H1 (cell line): ENCODE data around the gene TNFRSF1A.

Experiments
- ATF3 ChIP-seq: IDR thresholded peaks from 2 replicates; pipeline ENCODE4 v1.6.1; 2011; ENCODE audit warnings: low read depth, mild to moderate bottlenecking, low read length; ENCODE audit not compliant: insufficient read depth
- CEBPB ChIP-seq: IDR thresholded peaks from 2 replicates; pipeline ENCODE4 v1.6.1; 2012; ENCODE audit warnings: low read depth, low read length
- CHD1 ChIP-seq: IDR thresholded peaks from 2 replicates; pipeline ENCODE4 v1.6.1; 2012; ENCODE audit warnings: low read depth, low read length, improper control_type of control experiment
- CTCF ChIP-seq, 3 experiments: IDR thresholded peaks; 1 replicate in 2 of 3; 2 replicates in 1 of 3; pipeline versions ENCODE4 v1.5.1 to v1.6.1; 2011; ENCODE audit warnings: low read length in 3 of 3, mild to moderate bottlenecking in 3 of 3, inconsistent platforms in 2 of 3, low read depth in 1 of 3, moderate library complexity in 1 of 3; ENCODE audit not compliant: insufficient read depth in 1 of 3; ENCODE audit errors: control extremely low read depth in 1 of 3
- EZH2 ChIP-seq: fragments of 200-600 bp; sonication (generic); IDR thresholded peaks from 2 replicates; pipeline ENCODE4 v1.7.1; 2012; ENCODE audit warnings: low read depth, mild to moderate bottlenecking, moderate library complexity, low read length, inconsistent platforms; ENCODE audit not compliant: severe bottlenecking
- HDAC2 ChIP-seq, 2 experiments: fragments of 300-600 bp in 1 of 2; sonication (generic) in 1 of 2; IDR thresholded peaks; 2 replicates each; pipeline ENCODE4 v1.6.1; 2011 to 2012; ENCODE audit warnings: low read depth in 2 of 2, low read length in 2 of 2, mild to moderate bottlenecking in 2 of 2, moderate library complexity in 2 of 2, borderline replicate concordance in 1 of 2, inconsistent platforms in 1 of 2
- KDM1A ChIP-seq: fragments of 200-600, 300-600 bp; sonication (generic); IDR thresholded peaks from 2 replicates; pipeline ENCODE4 v1.7.1; 2016; ENCODE audit warnings: mild to moderate bottlenecking, low read length, borderline replicate concordance
- NRF1 ChIP-seq: IDR thresholded peaks from 2 replicates; pipeline ENCODE4 v1.6.1; 2011; ENCODE audit warnings: mild to moderate bottlenecking, low read depth, low read length, improper control_type of control experiment
- PHF8 ChIP-seq: fragments of 200-600 bp; sonication (generic); conservative IDR thresholded peaks from 2 replicates; pipeline ENCODE4 v1.7.1; 2012; ENCODE audit warnings: low read depth, mild to moderate bottlenecking, inconsistent platforms, low read length, moderate library complexity
- POLR2AphosphoS5 ChIP-seq: IDR thresholded peaks from 2 replicates; pipeline ENCODE4 v1.6.1; 2011; ENCODE audit warnings: low read depth, low read length
- RAD21 ChIP-seq, 2 experiments: IDR thresholded peaks in 1 of 2; conservative IDR thresholded peaks in 1 of 2; 2 replicates each; pipeline ENCODE4 v1.6.1; 2011; ENCODE audit warnings: low read depth in 2 of 2, low read length in 2 of 2, improper control_type of control experiment in 1 of 2, inconsistent platforms in 1 of 2, mild to moderate bottlenecking in 1 of 2, moderate library complexity in 1 of 2
- TAF1 ChIP-seq: IDR thresholded peaks from 2 replicates; pipeline ENCODE4 v1.6.1; 2011; ENCODE audit warnings: mild to moderate bottlenecking, low read depth, low read length
- TAF7 ChIP-seq: optimal IDR thresholded peaks from 2 replicates; pipeline ENCODE3; 2011; ENCODE audit warnings: low read depth, mild to moderate bottlenecking, inconsistent platforms, low read length, moderate library complexity, borderline replicate concordance
- YY1 ChIP-seq: IDR thresholded peaks from 2 replicates; pipeline ENCODE4 v1.6.1; 2011; ENCODE audit warnings: low read depth, mild to moderate bottlenecking, low read length

- TF ChIP-seq CTCF (IDR thresholded peaks at IDR 0.05; ENCODE audit: control extremely low read depth in 1 of 3, insufficient read depth in 1 of 3, low read depth in 1 of 3, low read length in 3 of 3), result 0 out of 4 replicates have a peak, but pooled peaks of 1 of the 3 experiments have one; percentile 3
- TF ChIP-seq NRF1, result no peak
- no peak for TF ChIP-seq CEBPB
- TF ChIP-seq POLR2AphosphoS5, result no peak
- TF ChIP-seq CHD1, result no peak
- no peak for TF ChIP-seq EZH2
- no peak for TF ChIP-seq YY1
- TF ChIP-seq TAF1, result no peak
- no peak for TF ChIP-seq KDM1A
- TF ChIP-seq ATF3, result no peak
- no peak for TF ChIP-seq TAF7
- TF ChIP-seq HDAC2 (IDR thresholded peaks at IDR 0.05; ENCODE audit: borderline replicate concordance in 1 of 2, low read depth in 2 of 2, low read length in 2 of 2), result no peak
- no peak for TF ChIP-seq PHF8
- TF ChIP-seq RAD21 (IDR thresholded peaks at IDR 0.05 in 1 of 2, conservative IDR thresholded peaks at IDR 0.05 in 1 of 2; ENCODE audit: low read depth in 2 of 2, low read length in 2 of 2), result peak in 1 of 2 experiments; percentile 9; a peak in 1 of 4 replicates
These were observed 25.4 kb upstream of the TNFRSF1A start for GRCh38 chr12:6367065-6367968.
